HepG2 (cell line): ENCODE data around the gene PARP2. TPM values are rescaled to one million over a fixed set of nuclear protein-coding genes. Genes with fewer than 3 reads are reported as not detected.

Experiments used
- ATF4 ChIP-seq, 2 experiments: fragments of 450-650 bp in 1 of 2; sonication (generic) in 1 of 2; formaldehyde crosslinking; IDR thresholded peaks; 2 replicates each; pipeline versions ENCODE4 v1.5.0 to v1.8.0; 2020 to 2022; ENCODE audit warnings: mild to moderate bottlenecking in 1 of 2, missing genetic modification reagents in 1 of 2
- BCLAF1 ChIP-seq: fragments of 450-650 bp; IDR thresholded peaks from 2 replicates; pipeline ENCODE4 v1.6.1; 2017; ENCODE audit warnings: mild to moderate bottlenecking
- CBX5 ChIP-seq: sonication (generic); formaldehyde crosslinking; IDR thresholded peaks from 2 replicates; pipeline ENCODE4 v1.4.0; 2020; ENCODE audit warnings: missing genetic modification reagents, borderline replicate concordance
- CREB3 ChIP-seq: sonication (generic); formaldehyde crosslinking; IDR thresholded peaks from 2 replicates; pipeline ENCODE4 v1.5.0; 2020; ENCODE audit warnings: missing genetic modification reagents
- ETV6 ChIP-seq: sonication (generic); formaldehyde crosslinking; conservative IDR thresholded peaks from 2 replicates; pipeline ENCODE4 v1.4.0; 2020; ENCODE audit warnings: missing genetic modification reagents
- IKZF5 ChIP-seq: IDR thresholded peaks from 2 replicates; pipeline ENCODE4 v1.6.1; 2018; ENCODE audit warnings: missing genetic modification reagents, mild to moderate bottlenecking, missing compliant biosample characterization
- POGK ChIP-seq: sonication (generic); formaldehyde crosslinking; conservative IDR thresholded peaks from 2 replicates; pipeline ENCODE4 v1.8.0; 2022; ENCODE audit warnings: mild to moderate bottlenecking, moderate library complexity, missing genetic modification reagents
- RELA ChIP-seq: sonication (generic); formaldehyde crosslinking; IDR thresholded peaks from 2 replicates; pipeline ENCODE4 v1.4.0; 2020; ENCODE audit warnings: missing genetic modification reagents
- TCF7 ChIP-seq: sonication (generic); IDR thresholded peaks from 2 replicates; pipeline ENCODE4 v1.6.1; 2016; ENCODE audit warnings: antibody characterized with exemption, low read depth
- ZBTB46 ChIP-seq: sonication (generic); formaldehyde crosslinking; IDR thresholded peaks from 2 replicates; pipeline ENCODE4 v1.4.0; 2020; ENCODE audit warnings: mild to moderate bottlenecking, missing genetic modification reagents, borderline replicate concordance
- ZNF17 ChIP-seq: sonication (generic); formaldehyde crosslinking; IDR thresholded peaks from 2 replicates; pipeline ENCODE4 v1.5.0; 2020; ENCODE audit warnings: mild to moderate bottlenecking, missing genetic modification reagents
- ZNF225 ChIP-seq: sonication (generic); formaldehyde crosslinking; IDR thresholded peaks from 2 replicates; pipeline ENCODE4 v1.4.0; 2020; ENCODE audit warnings: mild to moderate bottlenecking, missing genetic modification reagents
- ZNF24 ChIP-seq: fragments of 450-650 bp; IDR thresholded peaks from 2 replicates; pipeline ENCODE4 v1.6.1; 2017; ENCODE audit warnings: antibody characterized with exemption, mild to moderate bottlenecking
- ZNF563 ChIP-seq: sonication (generic); formaldehyde crosslinking; IDR thresholded peaks from 2 replicates; pipeline ENCODE4 v1.8.0; 2022; ENCODE audit warnings: mild to moderate bottlenecking, moderate library complexity, missing genetic modification reagents
- ZNF607 ChIP-seq: sonication (generic); formaldehyde crosslinking; IDR thresholded peaks from 2 replicates; pipeline ENCODE4 v1.5.1; 2020; ENCODE audit warnings: missing genetic modification reagents, mild to moderate bottlenecking, borderline replicate concordance
- ZNF674 ChIP-seq: sonication (generic); formaldehyde crosslinking; IDR thresholded peaks from 2 replicates; pipeline ENCODE4 v1.5.0; 2020; ENCODE audit warnings: low read depth, mild to moderate bottlenecking, missing genetic modification reagents
- ZNF878 ChIP-seq: sonication (generic); formaldehyde crosslinking; IDR thresholded peaks from 2 replicates; pipeline ENCODE4 v1.8.1; 2023; ENCODE audit warnings: mild to moderate bottlenecking, missing genetic modification reagents, moderate library complexity
- polyA plus RNA-seq, 8 experiments: library from polyadenylated mRNA; depleted of rRNA in 3 of 8; stranded (reverse) in 7 of 8; unstranded in 1 of 8; fragments of >200 nt; fragmentation: Illumina TruSeq in 4 of 8; extraction: Trizol in 4 of 8; gene quantifications; 2 replicates each; pipeline versions ENCODE4 v1.2.1 to v1.2.3, GENCODE V29; 2011 to 2016; ENCODE audit warnings: low read depth in 4 of 8, missing spikeins in 1 of 8, mixed read lengths in 1 of 8; ENCODE audit not compliant: insufficient read depth in 1 of 8
- total RNA-seq, 5 experiments: library from RNA; depleted of rRNA; stranded (reverse); fragments of >200 nt; fragmentation: Illumina TruSeq; extraction: Trizol; gene quantifications; 2 replicates each; pipeline ENCODE4 v1.2.3, GENCODE V29; 2016; ENCODE audit warnings: low read depth in 1 of 5

Gene PARP2
- total and polyA plus RNA-seq, 2 of the 13 experiments (the other 11 are each of a cell fraction or from before 2014, with no cell fraction given): 37.3 to 38.4 TPM

GRCh38 chr14:20343092-20343861, at the start of gene PARP2 (continued):
- TF ChIP-seq ZNF674 (CRISPR knock-in tag) (0 out of 2 replicates have a peak, but pooled peaks have one; percentile 26), ZNF878 (CRISPR knock-in tag) (peak; percentile 87; the same call in 1 of the 2 replicates), ATF4 (CRISPR knock-in tag; IDR thresholded peaks at IDR 0.05) (peak in 1 of 2 experiments; percentile 77; a peak in 2 of 4 replicates), ZBTB46 (CRISPR knock-in tag) (peak; percentile 63; the same call in 1 of the 2 replicates), ZNF225 (CRISPR knock-in tag) (peak; percentile 72; the same call in 1 of the 2 replicates), IKZF5 (CRISPR knock-in tag) (peak; percentile 96), BCLAF1 (no peak), ZNF24 (peak; percentile 83; the same call in 1 of the 2 replicates), CBX5 (CRISPR knock-in tag) (peak; percentile 82; the same call in 1 of the 2 replicates), ZNF607 (peak; percentile 97; the same call in 1 of the 2 replicates), ZNF563 (CRISPR knock-in tag) (peak; percentile 34; the same call in 1 of the 2 replicates), POGK (CRISPR knock-in tag) (peak; percentile 65; the same call in 1 of the 2 replicates), TCF7 (no peak), ETV6 (CRISPR knock-in tag) (peak; percentile 84; the same call in 1 of the 2 replicates), ZNF17 (CRISPR knock-in tag) (no peak), CREB3 (no peak; the same call in 1 of the 2 replicates), RELA (CRISPR knock-in tag) (peak; percentile 75; the same call in 1 of the 2 replicates)
